ENCODE results near the gene ENGASE. TPM values are rescaled to one million over a fixed set of nuclear protein-coding genes. Genes with fewer than 3 reads are reported as not detected.

ENGASE gene
- total and polyA plus RNA-seq, 2 of the 4 experiments (the other 2 are of a cell fraction) = 3.9 to 12.1 TPM

- Histone ChIP-seq H3K23ac (ENCODE audit: low read depth, low read length) (peak overlapping the region; percentile 46; the same call in 1 of the 2 replicates), H3K14ac (replicated peaks; ENCODE audit: low read depth, low read length) (no peak overlapping the region), H2AK5ac (ENCODE audit: low read depth, low read length) (peak overlapping the region; percentile 96; the same call in 1 of the 2 replicates), H3K4ac (ENCODE audit: low read depth, low read length) (peak overlapping the region; percentile 40), H2BK15ac (ENCODE audit: low read depth, low read length) (peak overlapping the region; percentile 82; the same call in 1 of the 3 replicates), H3K56ac (ENCODE audit: extremely low read depth, insufficient read depth, low read length) (no peak overlapping the region), H3K27ac (ENCODE audit: insufficient read depth, low read length) (no peak overlapping the region), H3K4me3 (ENCODE audit: insufficient read depth, low read depth, low read length) (no peak overlapping the region), H2BK20ac (ENCODE audit: low read depth, low read length) (peak overlapping the region; percentile 28; the same call in 1 of the 2 replicates), H3K4me2 (ENCODE audit: low read depth, low read length) (no peak overlapping the region), H2AFZ (replicated peaks; ENCODE audit: low read length, poor library complexity) (peak overlapping the region; percentile 32), H4K20me1 (ENCODE audit: insufficient read depth, low read length) (no peaks in the 10 kb centered on the region), H2BK5ac (ENCODE audit: low read depth, low read length, poor library complexity, severe bottlenecking) (no peak overlapping the region), H3K9me3 (ENCODE audit: control insufficient read depth, insufficient read depth, low read length) (no peaks in the 10 kb centered on the region), H2BK120ac (ENCODE audit: low read depth, low read length) (peak overlapping the region; percentile 50), H3K27me3 (ENCODE audit: control insufficient read depth, insufficient read depth, low read length) (no peaks in the 10 kb centered on the region), H3K79me1 (ENCODE audit: low read depth in 1 of 2, low read length in 2 of 2) (peaks cover 7 to 31% of the 10 kb centered on the region in 2 experiments; a peak in 2 of 4 replicates), H3K36me3 (ENCODE audit: control insufficient read depth, insufficient read depth, low read length) (no peaks in the 10 kb centered on the region), H3K18ac (ENCODE audit: low read depth, low read length) (no peak overlapping the region), H4K8ac (ENCODE audit: low read depth in 2 of 2, low read length in 2 of 2) (peak overlapping the region; percentile 71 to 88; a peak in 2 of 4 replicates), H2AK9ac (replicated peaks; ENCODE audit: low read depth, low read length, poor library complexity) (peak overlapping the region; percentile 52), H4K5ac (ENCODE audit: low read depth, low read length) (no peak overlapping the region), H4K91ac (ENCODE audit: insufficient read depth, low read depth, low read length) (peak overlapping the region; percentile 79; the same call in 1 of the 2 replicates), H3K9ac (ENCODE audit: low read depth, low read length) (no peak overlapping the region), H3K4me1 (ENCODE audit: control insufficient read depth, insufficient read depth, low read length) (peaks cover 26% of the 10 kb centered on the region), H3K9me1 (ENCODE audit: insufficient read depth, low read length) (peaks cover 28% of the 10 kb centered on the region)
- no TSS peak for BruUV-seq (replicated peaks)
- DNase-seq (no peak), ATAC-seq (ENCODE audit: low read depth) (no peak)
- TF ChIP-seq MXI1 (IDR thresholded peaks at IDR 0.05; ENCODE audit: borderline replicate concordance, low read depth, low read length) (no peak), CTCF (conservative IDR thresholded peaks at IDR 0.05; ENCODE audit: low read depth, low read length) (0 out of 2 replicates have a peak, but pooled peaks have one; percentile 12), POLR2A (IDR thresholded peaks at IDR 0.05; ENCODE audit: low read depth, low read length) (no peak), SMC3 (IDR thresholded peaks at IDR 0.05; ENCODE audit: low read depth, low read length) (no peak)
- in situ Hi-C loops (cut with MboI; ENCODE audit: low sequenced_read_pairs) (no loop called here), intact Hi-C loops (cut with micrococcal nuclease) (no loop called here), dilution Hi-C loops (cut with HindIII; ENCODE audit: low sequenced_read_pairs, unreplicated experiment) (no loop called here)
- WGBS, 2 experiments (ENCODE audit: extremely low coverage in 2 of 2, insufficient read length in 1 of 2) = 70% methylated on average over 2 of the region's 17 CpGs; no CpG with 5 or more reads in 1 of the 2 experiments
- CTCF ChIA-PET = interaction anchor here (0.7 to 1.0 kb wide), 2 partner anchors 34 to 50 kb away, joined by 3 read pairs; no protein-coding TSS in a partner anchor
- POLR2A ChIA-PET (ENCODE audit: unreplicated experiment) = interaction anchor here (0.6 kb wide), 1 partner anchor 19 kb away, joined by 9 read pairs; the partner anchor contains the start of gene CANT1
Measured at GRCh38 chr17:79028496-79029326, 45.9 kb upstream of the ENGASE start.
